NCI-H82 treated with DMSO at 0.1 percent for 48 hours (cell line): ENCODE results near the gene ITGA8.
A peak's percentile ranks its signal among the peaks of the same experiment; 100 is the strongest.
"Not testable (repeated sequence)": the region's sequence is repeated elsewhere in the genome, so short reads cannot be mapped to it uniquely, and the experiment has no call there.

Experiments
- DNase-seq: peaks from one replicate; lab custom pipeline; 2025; ENCODE audit not compliant: unreplicated experiment; lab: John Stamatoyannopoulos, UW

The ITGA8 gene

GRCh38 chr10:15719899-15720634 is at the start of gene ITGA8:
TSS of gene ITGA8 (minus strand) at chr10:15719922. CDS start at chr10:15719771, 151 bp downstream.
- DNase-seq = no peak

- no peak for DNase-seq
Measured at GRCh38 chr10:15764892-15765454, 45.3 kb upstream of the ITGA8 start.

- DNase-seq = no peak
Measured at GRCh38 chr10:15763006-15763405, 43.3 kb upstream of the ITGA8 start.

- DNase-seq = not testable (repeated sequence)
Measured at GRCh38 chr10:15762239-15762638, 42.5 kb upstream of the ITGA8 start.

- DNase-seq = not testable (repeated sequence)
Measured at GRCh38 chr10:15761224-15761623, 41.5 kb upstream of the ITGA8 start.

GRCh38 chr10:15760681-15761080 is 41.0 kb upstream of the ITGA8 start:
- no peak for DNase-seq

GRCh38 chr10:15759265-15759664 is 39.5 kb upstream of the ITGA8 start:
- DNase-seq = no peak

- no peak for DNase-seq
Measured at GRCh38 chr10:15758618-15759017, 38.9 kb upstream of the ITGA8 start.

- no peak for DNase-seq
Measured at GRCh38 chr10:15754937-15755336, 35.2 kb upstream of the ITGA8 start.

GRCh38 chr10:15751046-15751445 is 31.3 kb upstream of the ITGA8 start:
- no peak for DNase-seq

GRCh38 chr10:15748126-15748525 is 28.4 kb upstream of the ITGA8 start:
- DNase-seq = no peak

GRCh38 chr10:15747632-15748031 is 27.9 kb upstream of the ITGA8 start:
- DNase-seq = no peak

GRCh38 chr10:15745751-15746150 is 26.0 kb upstream of the ITGA8 start:
- no peak for DNase-seq

GRCh38 chr10:15744217-15744865 is 24.6 kb upstream of the ITGA8 start:
- peak; percentile 12 for DNase-seq

- no peak for DNase-seq
Measured at GRCh38 chr10:15743443-15743842, 23.7 kb upstream of the ITGA8 start.

- DNase-seq = no peak
Measured at GRCh38 chr10:15742836-15743235, 23.1 kb upstream of the ITGA8 start.

GRCh38 chr10:15742102-15742501 is 22.4 kb upstream of the ITGA8 start:
- DNase-seq = no peak

- no peak for DNase-seq
Measured at GRCh38 chr10:15741581-15741980, 21.9 kb upstream of the ITGA8 start.

- no peak for DNase-seq
Measured at GRCh38 chr10:15740261-15740660, 20.5 kb upstream of the ITGA8 start.

- DNase-seq = no peak
Measured at GRCh38 chr10:15739254-15739970, 19.7 kb upstream of the ITGA8 start.

- no peak for DNase-seq
Measured at GRCh38 chr10:15738270-15738925, 18.7 kb upstream of the ITGA8 start.
